Right renal cortex interstitium (tissue), 3 donors: Measurements from ENCODE around the gene TMEM169. TPM values are rescaled to one million over a fixed set of nuclear protein-coding genes. Genes with fewer than 3 reads are reported as not detected.
"Not testable (repeated sequence)": the region's sequence is repeated elsewhere in the genome, so short reads cannot be mapped to it uniquely, and the experiment has no call there.

Source experiments
- DNase-seq, 3 donors: peaks; one replicate each; pipeline ENCODE4 v3.0.0-alpha.2; 2013; ENCODE audit warnings: low read depth in 3 of 3, low spot score in 2 of 3
- polyA plus RNA-seq, 3 donors: library from polyadenylated mRNA; unstranded; fragments of 120-200 nt; gene quantifications; one replicate each; pipeline ENCODE4 v1.2.1, GENCODE V29; 2013; ENCODE audit not compliant: insufficient read length in 3 of 3

TMEM169 gene
- polyA plus RNA-seq, 3 donors, result 13.4 to 15.8 (median 14.1) TPM

GRCh38 chr2:216071111-216071851 lies 10.4 kb upstream of the TMEM169 start:
- DNase-seq, result no peak

DNA sequence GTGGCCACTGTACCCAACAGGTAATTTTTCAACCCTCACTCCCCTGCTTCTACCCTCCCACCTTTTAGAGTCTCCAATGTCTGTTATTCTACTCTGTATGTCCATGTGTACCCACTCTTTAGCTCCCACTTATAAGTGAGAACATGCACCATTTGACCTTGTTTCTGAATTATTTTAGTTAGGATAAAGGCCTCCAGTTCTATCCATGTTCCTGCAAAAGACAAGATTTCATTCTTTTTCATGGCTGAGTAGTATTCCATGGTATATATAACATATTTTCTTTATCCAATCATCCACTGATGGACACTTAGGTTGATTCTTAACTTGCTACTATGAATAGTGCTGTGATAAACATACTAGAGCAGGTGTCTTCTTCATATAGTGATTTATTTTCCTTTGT lies 9.2 kb upstream of the TMEM169 start:
- DNase-seq, result no peak

- DNase-seq, result no peak
These were observed 7.9 kb upstream of the TMEM169 start for GRCh38 chr2:216073773-216074172.

GRCh38 chr2:216074380-216074779 lies 7.3 kb upstream of the TMEM169 start:
- DNase-seq, result no peak

GRCh38 chr2:216074794-216075193 lies 6.9 kb upstream of the TMEM169 start:
- no peak for DNase-seq

- no peak for DNase-seq
These were observed 5.9 kb upstream of the TMEM169 start for GRCh38 chr2:216075510-216076485.

GRCh38 chr2:216078776-216079175 lies 2.9 kb upstream of the TMEM169 start:
- no peak for DNase-seq

DNA sequence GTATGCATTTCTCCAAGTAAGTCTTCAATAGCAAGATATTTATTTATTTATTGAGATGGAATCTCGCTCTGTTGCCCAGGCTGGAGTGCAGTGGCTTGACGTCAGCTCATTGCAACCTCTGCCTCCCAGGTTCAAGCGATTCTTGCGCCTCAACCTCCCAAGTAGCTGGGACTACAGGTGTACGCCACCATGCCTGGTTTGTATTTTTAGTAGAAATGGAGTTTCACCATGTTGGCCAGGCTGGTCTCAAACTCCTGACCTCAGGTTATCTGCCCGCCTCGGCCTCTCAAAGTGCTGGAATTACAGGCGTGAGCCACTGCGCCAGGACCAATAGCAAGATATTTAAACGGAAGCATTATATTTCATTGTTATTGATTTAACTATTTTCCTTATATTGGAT lies 1.7 kb upstream of the TMEM169 start:
- not testable (repeated sequence) for DNase-seq

DNA sequence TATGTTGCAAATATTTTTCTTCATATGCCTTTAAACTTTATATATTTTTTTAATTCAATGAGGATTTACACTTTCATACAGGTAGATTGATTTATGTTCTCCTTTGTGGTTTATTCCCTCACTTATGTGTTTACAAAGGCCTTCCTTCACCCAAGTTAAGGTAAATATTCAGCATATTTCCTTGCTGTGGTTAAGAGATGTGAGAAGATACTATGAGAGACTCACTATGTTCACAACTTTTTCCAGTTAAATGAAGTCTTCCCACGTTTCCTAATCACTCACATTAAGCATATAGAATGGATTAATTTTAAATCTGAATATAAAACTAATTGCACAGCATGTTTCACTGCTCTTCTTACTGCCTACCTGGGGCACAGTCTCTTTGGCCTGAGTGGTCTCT lies 707 bp upstream of the TMEM169 start:
- DNase-seq, result no peak

- DNase-seq, result no peak
These were observed 495 bp downstream of the TMEM169 start for GRCh38 chr2:216082117-216082711.

DNA sequence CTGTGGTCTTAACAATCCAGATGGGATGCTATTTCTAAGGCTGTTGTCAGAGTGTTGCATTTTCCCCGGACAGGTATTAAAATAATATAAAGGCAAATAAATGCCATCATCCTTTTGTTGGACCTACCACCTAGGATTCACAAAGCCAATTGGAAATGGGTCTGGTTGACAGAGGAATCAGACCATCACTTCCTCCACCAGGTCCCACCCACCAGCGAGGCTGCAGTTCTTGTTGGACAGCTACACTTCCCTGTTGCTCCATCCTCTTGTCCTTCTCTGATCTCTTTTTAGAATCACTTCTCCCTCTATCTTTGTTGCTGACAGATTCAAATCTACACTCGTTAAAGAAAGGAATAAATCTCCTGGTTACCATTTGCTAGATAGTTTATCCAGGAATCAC lies 1.1 kb downstream of the TMEM169 start:
- DNase-seq, result no peak

DNA sequence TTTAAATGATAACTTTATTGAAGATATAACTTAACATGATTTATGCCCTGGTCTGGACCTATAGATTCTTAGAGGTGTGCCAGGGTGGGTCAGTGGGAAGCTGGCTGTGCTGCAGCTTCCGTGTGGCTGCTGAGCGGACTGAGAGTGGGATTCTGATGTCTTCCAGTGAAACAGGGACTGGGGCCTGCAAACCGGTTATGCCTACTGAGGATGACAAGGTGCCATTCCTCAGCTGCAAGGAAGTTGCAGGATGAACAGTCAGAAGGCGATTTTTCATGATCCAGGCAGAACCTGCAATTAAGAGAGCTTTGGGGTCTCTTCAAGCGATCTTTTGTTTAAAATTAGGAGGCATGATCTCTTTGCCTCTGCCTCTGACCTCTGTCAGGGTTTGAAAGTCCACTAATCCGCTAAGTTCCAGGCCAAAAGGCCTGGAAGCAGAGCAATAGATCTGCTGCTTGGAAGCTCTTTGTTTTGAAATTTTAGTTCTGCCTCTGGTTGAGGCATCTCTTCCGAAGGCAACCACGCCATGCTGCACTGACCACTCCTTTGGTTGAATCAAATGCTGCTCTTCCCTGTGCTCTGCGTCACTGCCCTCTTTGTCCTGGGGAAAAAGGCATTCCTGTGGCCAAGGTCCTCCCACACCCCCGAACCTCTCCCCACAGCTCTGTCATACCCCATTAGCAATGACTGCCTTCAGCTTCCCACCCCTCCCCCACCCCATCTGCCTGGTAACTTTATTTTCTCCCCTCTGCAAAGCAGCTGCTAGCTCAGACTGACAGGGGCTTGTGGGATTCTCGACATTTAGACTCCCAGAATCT lies 2.0 kb downstream of the TMEM169 start:
- DNase-seq, result no peak

DNA sequence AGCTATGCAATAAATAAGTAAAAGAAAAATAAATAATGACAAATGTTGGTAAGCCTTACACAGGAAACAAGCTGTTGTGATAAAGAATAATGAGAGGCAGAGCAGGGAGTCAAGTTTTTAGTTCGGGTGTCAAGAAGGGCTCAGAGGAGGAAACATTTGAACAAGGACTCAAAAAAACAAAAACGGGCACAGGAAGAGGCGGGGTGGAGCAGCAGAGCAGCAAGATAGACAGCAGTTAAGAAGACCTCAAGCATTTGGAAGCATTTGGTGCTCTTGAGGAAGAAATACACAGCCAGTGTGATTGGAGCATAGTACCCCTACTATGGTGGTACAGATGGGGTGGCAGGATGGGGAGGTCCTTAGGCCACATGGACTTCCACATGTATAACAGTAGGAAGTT lies 2.8 kb downstream of the TMEM169 start:
- DNase-seq, result no peak

DNA sequence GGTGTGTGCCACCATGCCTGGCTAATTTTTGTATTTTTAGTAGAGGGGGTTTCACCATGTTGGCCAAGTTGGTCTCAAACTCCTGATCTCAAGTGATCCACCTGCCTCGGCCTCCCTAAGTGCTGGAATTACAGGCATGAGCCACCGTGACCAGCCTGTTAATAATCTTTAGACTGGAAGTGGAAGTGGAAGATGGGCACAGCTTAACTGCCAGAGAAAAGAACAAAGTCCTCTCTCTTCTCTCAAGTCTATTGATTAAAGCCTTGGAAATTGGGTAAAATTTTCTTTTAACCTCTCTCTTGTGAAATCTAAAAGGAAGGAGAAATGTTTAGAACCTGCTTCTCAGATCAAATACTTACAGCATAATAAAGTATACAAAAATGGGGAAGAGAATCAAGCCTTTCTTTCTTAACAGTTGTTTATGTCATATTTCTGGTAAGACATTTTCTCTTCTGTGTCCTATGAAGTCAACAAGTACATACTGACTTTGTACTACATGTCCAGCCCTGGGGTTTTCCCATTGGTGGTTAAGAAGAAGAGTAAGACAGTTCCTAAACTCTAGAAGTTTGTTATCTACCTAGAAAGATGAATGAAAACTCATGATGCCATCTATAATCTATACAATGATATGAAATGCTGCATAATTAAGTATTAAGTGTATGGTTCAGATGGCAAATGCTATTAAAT lies 4.6 kb downstream of the TMEM169 start:
- no peak for DNase-seq

DNA sequence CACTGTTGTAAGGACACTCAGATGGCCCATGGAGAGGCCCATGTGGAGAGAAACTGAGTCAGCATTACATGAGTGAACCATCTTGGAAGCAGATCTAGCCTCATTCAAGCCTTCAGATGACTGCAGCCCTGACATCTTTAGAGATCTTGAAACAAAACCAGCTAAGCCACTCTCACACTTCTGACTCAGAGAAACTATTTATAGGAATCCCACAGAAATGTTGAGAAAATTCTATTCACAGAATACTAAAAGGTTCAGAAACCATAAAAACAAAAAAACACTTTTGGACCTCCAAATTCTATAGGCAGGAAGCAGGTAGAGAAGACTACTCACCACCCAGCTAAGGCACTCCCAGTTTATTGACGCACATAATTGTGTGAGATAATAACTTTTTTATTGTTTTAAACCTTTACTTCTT lies 8.7 kb downstream of the TMEM169 start:
- no peak for DNase-seq

DNA sequence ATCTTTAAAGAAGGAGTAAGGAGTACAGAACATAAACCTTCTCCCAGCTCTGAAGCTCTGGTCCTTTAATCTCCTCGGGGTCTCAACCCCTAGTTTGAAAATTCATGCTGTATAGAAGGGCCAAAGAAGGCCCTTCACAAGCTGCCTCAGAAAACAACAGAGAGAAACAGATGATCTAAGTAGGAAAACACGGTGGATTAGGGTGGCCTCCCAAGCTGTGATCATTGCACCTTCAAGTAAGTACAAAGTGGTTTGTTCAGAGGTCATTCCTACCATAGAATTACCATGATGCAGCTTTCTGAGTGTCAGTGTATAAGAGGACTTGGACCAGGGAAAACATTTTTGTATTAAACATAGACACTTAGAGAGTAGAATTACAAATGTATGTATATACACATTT lies 10.9 kb downstream of the TMEM169 start:
- no peak for DNase-seq

DNA sequence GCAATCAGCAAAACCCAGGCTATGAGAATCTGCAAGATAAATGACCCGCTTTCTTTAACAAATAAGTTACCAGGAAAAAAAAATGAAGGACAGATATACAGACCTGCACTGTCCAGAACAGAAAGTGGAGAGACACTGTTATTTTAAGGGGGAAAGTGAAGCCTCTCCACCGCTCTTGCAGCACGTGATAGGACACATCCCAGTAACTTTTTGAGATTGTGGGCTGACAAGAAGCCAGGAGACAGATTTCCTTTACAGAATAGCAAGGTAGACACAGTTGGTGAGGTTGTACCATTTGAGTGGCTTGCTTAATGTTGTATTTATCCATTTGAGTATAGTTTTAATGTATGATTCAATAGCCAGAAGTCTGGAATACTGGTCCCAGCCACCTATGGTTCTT lies 13.0 kb downstream of the TMEM169 start:
- no peak for DNase-seq

GRCh38 chr2:216098421-216099334 lies 17.0 kb downstream of the TMEM169 start:
- DNase-seq, result no peak

GRCh38 chr2:216101109-216101508 lies 19.4 kb downstream of the TMEM169 start:
- DNase-seq, result no peak
